Nephron (organoid): Measurements from ENCODE around the gene CNIH2.

Experiments used
- H3K27ac Mint-ChIP-seq, 3 experiments: 2 replicates each; pipeline ENCODE4 v1.8.0; 2020; ENCODE audit warnings: mixed read lengths in 3 of 3, mild to moderate bottlenecking in 2 of 3, moderate library complexity in 1 of 3
- H3K27me3 Mint-ChIP-seq: 2 replicates; pipeline ENCODE4 v1.8.0; 2021; ENCODE audit warnings: low read depth, mild to moderate bottlenecking, moderate library complexity, mixed read lengths
- H3K36me3 Mint-ChIP-seq: 2 replicates; pipeline ENCODE4 v1.8.0; 2020; ENCODE audit warnings: low read depth, mixed read lengths
- H3K4me1 Mint-ChIP-seq: 2 replicates; pipeline ENCODE4 v1.8.0; 2020; ENCODE audit warnings: mixed read lengths
- H3K4me3 Mint-ChIP-seq, 3 experiments: 2 replicates each; pipeline ENCODE4 v1.8.0; 2020; ENCODE audit warnings: mild to moderate bottlenecking in 3 of 3, mixed read lengths in 3 of 3, moderate library complexity in 2 of 3
- H3K9me3 Mint-ChIP-seq: 2 replicates; pipeline ENCODE4 v1.8.0; 2020; ENCODE audit warnings: mixed read lengths
- CTCF ChIP-seq, 3 experiments: fragments of 200-600 bp; sonication (generic); IDR thresholded peaks; one replicate each; pipeline ENCODE4 v1.5.0; 2021; ENCODE audit warnings: antibody characterized with exemption in 3 of 3; ENCODE audit not compliant: unreplicated experiment in 3 of 3

CNIH2 gene

GRCh38 chr11:66311470-66311964, 33.5 kb downstream of the CNIH2 start:
- Mint-ChIP-seq H3K4me3 (peak overlapping the region; percentile 89 to 91 (median 91)), H3K36me3 (peaks cover 4% of the 10 kb centered on the region), H3K9me3 (no peaks in the 10 kb centered on the region), H3K4me1 (peaks cover 15% of the 10 kb centered on the region), H3K27me3 (peaks cover 16% of the 10 kb centered on the region), H3K27ac (peak overlapping the region; percentile 94 to 98 (median 95))
- peak in 2 of 3 experiments; percentile 91 to 98 for TF ChIP-seq CTCF (IDR thresholded peaks at IDR 0.05; ENCODE audit: unreplicated experiment in 3 of 3)

GRCh38 chr11:66311965-66312548, 34.1 kb downstream of the CNIH2 start:
- H3K9me3 Mint-ChIP-seq = no peaks in the 10 kb centered on the region
- H3K36me3 Mint-ChIP-seq = peaks cover 4% of the 10 kb centered on the region
- peak overlapping the region; percentile 94 to 98 (median 95) for H3K27ac Mint-ChIP-seq
- peak overlapping the region; percentile 89 to 91 (median 91) for H3K4me3 Mint-ChIP-seq
- H3K4me1 Mint-ChIP-seq = peaks cover 15% of the 10 kb centered on the region
- peaks cover 16% of the 10 kb centered on the region for H3K27me3 Mint-ChIP-seq
- TF ChIP-seq CTCF (IDR thresholded peaks at IDR 0.05; ENCODE audit: unreplicated experiment in 3 of 3) = peak in 2 of 3 experiments; percentile 48 to 95

- H3K27ac Mint-ChIP-seq = peak overlapping the region; percentile 94 to 98 (median 95)
- no peak for TF ChIP-seq CTCF (IDR thresholded peaks at IDR 0.05; ENCODE audit: unreplicated experiment in 3 of 3)
- peak overlapping the region; percentile 89 to 91 (median 91) for H3K4me3 Mint-ChIP-seq
- H3K27me3 Mint-ChIP-seq = peaks cover 20% of the 10 kb centered on the region
- H3K9me3 Mint-ChIP-seq = no peaks in the 10 kb centered on the region
- peaks cover 4% of the 10 kb centered on the region for H3K36me3 Mint-ChIP-seq
- H3K4me1 Mint-ChIP-seq = peaks cover 22% of the 10 kb centered on the region
These were observed 34.8 kb downstream of the CNIH2 start for GRCh38 chr11:66312549-66313320.

- Mint-ChIP-seq H3K36me3 (peaks cover 4% of the 10 kb centered on the region), H3K27me3 (peaks cover 17% of the 10 kb centered on the region), H3K9me3 (peaks cover under 1% of the 10 kb centered on the region), H3K4me3 (peak overlapping the region; percentile 89 to 91 (median 91)), H3K27ac (peak overlapping the region; percentile 94 to 98 (median 95)), H3K4me1 (peaks cover 29% of the 10 kb centered on the region)
- peak; percentile 30 to 38 (median 32) for TF ChIP-seq CTCF (IDR thresholded peaks at IDR 0.05; ENCODE audit: unreplicated experiment in 3 of 3)
These were observed 35.6 kb downstream of the CNIH2 start for GRCh38 chr11:66313321-66314185.

- peak overlapping the region; percentile 94 to 98 (median 95) for H3K27ac Mint-ChIP-seq
- H3K9me3 Mint-ChIP-seq = peaks cover 3% of the 10 kb centered on the region
- H3K4me3 Mint-ChIP-seq = peak overlapping the region; percentile 89 to 91 (median 91)
- peaks cover 17% of the 10 kb centered on the region for H3K27me3 Mint-ChIP-seq
- peaks cover 4% of the 10 kb centered on the region for H3K36me3 Mint-ChIP-seq
- peaks cover 35% of the 10 kb centered on the region for H3K4me1 Mint-ChIP-seq
- no peak for TF ChIP-seq CTCF (IDR thresholded peaks at IDR 0.05; ENCODE audit: unreplicated experiment in 3 of 3)
These were observed 36.2 kb downstream of the CNIH2 start for GRCh38 chr11:66314186-66314501.
